IMR-90 (cell line): ENCODE data around the gene COQ4. TPM values are rescaled to one million over a fixed set of nuclear protein-coding genes. Genes with fewer than 3 reads are reported as not detected.

ENCODE experiments used
- ATAC-seq: fragments of 200-7000 bp; cut with Tn5 transposase; 2 replicates; pipeline ENCODE4 v1.9.1; 2020; ENCODE audit warnings: low read depth, mild to moderate bottlenecking, moderate library complexity
- BruUV-seq: library from RNA; stranded (reverse); fragments of 400-500 nt; replicated peaks from 2 replicates; lab custom pipeline; 2021; lab: Mats Ljungman, UMichigan
- CTCF ChIA-PET: fragments of 300-600 bp; formaldehyde crosslinking; extraction: SDS; loops from one replicate; lab custom pipeline; 2021; ENCODE audit warnings: antibody characterized with exemption; lab: Yijun Ruan, JAX
- POLR2A ChIA-PET: fragments of 300-600 bp; sonication (Branson Sonifier 250); formaldehyde crosslinking; loops from one replicate; lab custom pipeline; 2022; ENCODE audit warnings: antibody characterized with exemption; ENCODE audit not compliant: unreplicated experiment; lab: Charles Lee
- DNase-seq: peaks from one replicate; pipeline ENCODE4 v3.0.0; 2013
- H2AFZ ChIP-seq: replicated peaks from 2 replicates; pipeline ENCODE3; 2013; ENCODE audit warnings: low read length, mild to moderate bottlenecking; ENCODE audit not compliant: poor library complexity
- H2AK5ac ChIP-seq: 2 replicates; pipeline ENCODE4 v1.6.1; 2013; ENCODE audit warnings: low read depth, low read length, inconsistent platforms
- H2AK9ac ChIP-seq: replicated peaks from 2 replicates; pipeline ENCODE3; 2013; ENCODE audit warnings: mild to moderate bottlenecking, low read depth, low read length, moderate library complexity; ENCODE audit not compliant: poor library complexity
- H2BK120ac ChIP-seq: 2 replicates; pipeline ENCODE4 v1.6.1; 2013; ENCODE audit warnings: low read depth, low read length, inconsistent platforms
- H2BK15ac ChIP-seq: 3 replicates; pipeline ENCODE4 v1.6.1; 2013; ENCODE audit warnings: low read depth, low read length, inconsistent platforms
- H2BK20ac ChIP-seq: 2 replicates; pipeline ENCODE4 v1.6.1; 2013; ENCODE audit warnings: low read depth, mild to moderate bottlenecking, inconsistent platforms, low read length, moderate library complexity
- H2BK5ac ChIP-seq: 2 replicates; pipeline ENCODE4 v1.6.1; 2013; ENCODE audit warnings: mild to moderate bottlenecking, low read depth, low read length, inconsistent platforms; ENCODE audit not compliant: poor library complexity, severe bottlenecking
- H3K14ac ChIP-seq: replicated peaks from 2 replicates; pipeline ENCODE4 v1.6.1; 2013; ENCODE audit warnings: low read depth, low read length, inconsistent platforms
- H3K18ac ChIP-seq: 2 replicates; pipeline ENCODE4 v1.6.1; 2013; ENCODE audit warnings: low read depth, low read length, control low read depth
- H3K23ac ChIP-seq: 2 replicates; pipeline ENCODE4 v1.6.1; 2013; ENCODE audit warnings: low read depth, low read length, inconsistent platforms
- H3K27ac ChIP-seq: 2 replicates; pipeline ENCODE4 v1.5.1; 2013; ENCODE audit warnings: mild to moderate bottlenecking, control low read depth, low read length; ENCODE audit not compliant: insufficient read depth
- H3K27me3 ChIP-seq: 2 replicates; pipeline ENCODE4 v1.6.1; 2013; ENCODE audit warnings: low read length; ENCODE audit not compliant: control insufficient read depth, insufficient read depth
- H3K36me3 ChIP-seq: 2 replicates; pipeline ENCODE4 v1.6.1; 2013; ENCODE audit warnings: low read length, mixed read lengths; ENCODE audit not compliant: control insufficient read depth, insufficient read depth
- H3K4ac ChIP-seq: 2 replicates; pipeline ENCODE4 v1.6.1; 2013; ENCODE audit warnings: low read depth, low read length, inconsistent platforms
- H3K4me1 ChIP-seq: 2 replicates; pipeline ENCODE4 v1.6.1; 2013; ENCODE audit warnings: low read length, mixed read lengths; ENCODE audit not compliant: control insufficient read depth, insufficient read depth
- H3K4me2 ChIP-seq: 2 replicates; pipeline ENCODE4 v1.6.1; 2013; ENCODE audit warnings: low read depth, mild to moderate bottlenecking, control low read depth, low read length, moderate library complexity
- H3K4me3 ChIP-seq: 2 replicates; pipeline ENCODE4 v1.5.1; 2013; ENCODE audit warnings: low read depth, mild to moderate bottlenecking, control low read depth, low read length, moderate library complexity; ENCODE audit not compliant: insufficient read depth
- H3K56ac ChIP-seq: 2 replicates; pipeline ENCODE4 v1.6.1; 2013; ENCODE audit warnings: low read length, inconsistent platforms; ENCODE audit not compliant: insufficient read depth; ENCODE audit errors: extremely low read depth
- H3K79me1 ChIP-seq, 2 experiments: 2 replicates each; pipeline ENCODE4 v1.6.1; 2013; ENCODE audit warnings: low read length in 2 of 2, inconsistent platforms in 1 of 2, low read depth in 1 of 2
- H3K9ac ChIP-seq: 2 replicates; pipeline ENCODE4 v1.6.1; 2013; ENCODE audit warnings: low read depth, low read length, control low read depth
- H3K9me1 ChIP-seq: 2 replicates; pipeline ENCODE4 v1.6.1; 2013; ENCODE audit warnings: low read length, inconsistent platforms; ENCODE audit not compliant: insufficient read depth
- H3K9me3 ChIP-seq: 2 replicates; pipeline ENCODE4 v1.6.1; 2013; ENCODE audit warnings: low read length; ENCODE audit not compliant: control insufficient read depth, insufficient read depth
- H4K20me1 ChIP-seq: 2 replicates; pipeline ENCODE4 v1.6.1; 2013; ENCODE audit warnings: low read length, inconsistent platforms; ENCODE audit not compliant: insufficient read depth
- H4K5ac ChIP-seq: 2 replicates; pipeline ENCODE4 v1.6.1; 2013; ENCODE audit warnings: mild to moderate bottlenecking, low read depth, low read length, control low read depth
- H4K8ac ChIP-seq, 2 experiments: 2 replicates each; pipeline ENCODE4 v1.6.1; 2013; ENCODE audit warnings: low read depth in 2 of 2, low read length in 2 of 2, control low read depth in 1 of 2, inconsistent platforms in 1 of 2
- H4K91ac ChIP-seq: 2 replicates; pipeline ENCODE4 v1.6.1; 2013; ENCODE audit warnings: low read depth, low read length, inconsistent platforms; ENCODE audit not compliant: insufficient read depth
- CEBPB ChIP-seq: IDR thresholded peaks from 2 replicates; pipeline ENCODE4 v1.6.1; 2012; ENCODE audit warnings: low read depth, low read length, improper control_type of control experiment
- MAFK ChIP-seq: IDR thresholded peaks from 2 replicates; pipeline ENCODE4 v1.6.1; 2012; ENCODE audit warnings: low read depth, low read length, improper control_type of control experiment
- MAZ ChIP-seq: IDR thresholded peaks from 2 replicates; pipeline ENCODE4 v1.6.1; 2012; ENCODE audit warnings: low read depth, mild to moderate bottlenecking, low read length, improper control_type of control experiment, moderate library complexity, borderline replicate concordance
- MXI1 ChIP-seq: IDR thresholded peaks from 2 replicates; pipeline ENCODE4 v1.6.1; 2012; ENCODE audit warnings: low read depth, mild to moderate bottlenecking, low read length, moderate library complexity, borderline replicate concordance
- POLR2A ChIP-seq: IDR thresholded peaks from 2 replicates; pipeline ENCODE4 v1.6.1; 2012; ENCODE audit warnings: mild to moderate bottlenecking, low read depth, low read length
- RFX5 ChIP-seq: IDR thresholded peaks from 2 replicates; pipeline ENCODE4 v1.8.0; 2012; ENCODE audit warnings: low read depth, mild to moderate bottlenecking, low read length, moderate library complexity
- SMC3 ChIP-seq: fragments of 150-350 bp; IDR thresholded peaks from 2 replicates; pipeline ENCODE4 v1.6.1; 2016; ENCODE audit warnings: low read depth, mild to moderate bottlenecking, antibody characterized with exemption, low read length, moderate library complexity
- WGBS, 2 experiments: methylation state at CpG; one replicate each; pipeline versions ENCODE4 v1.1.5 to v1.1.7; 2013; ENCODE audit warnings: missing lambda C conversion rate in 2 of 2; ENCODE audit not compliant: insufficient read length in 1 of 2; ENCODE audit errors: extremely low coverage in 2 of 2; 5-methylcytosine and 5-hydroxymethylcytosine counted together
- dilution Hi-C: fragments of 300-500 bp; cut with HindIII; formaldehyde crosslinking; loops from one replicate; pipeline ENCODE4 v1.14.3; 2018; ENCODE audit warnings: low sequenced_read_pairs; ENCODE audit not compliant: unreplicated experiment
- in situ Hi-C: fragments of 300-500 bp; cut with MboI; formaldehyde crosslinking; loops from 3 replicates; pipeline ENCODE4 v1.14.3; 2019; ENCODE audit warnings: low sequenced_read_pairs, inconsistent platforms, mixed read lengths
- intact Hi-C: fragments of 100-400 bp; cut with micrococcal nuclease; formaldehyde crosslinking; loops from 2 replicates; pipeline ENCODE4 v1.10.0; 2022
- polyA plus RNA-seq, 3 experiments: library from polyadenylated mRNA; depleted of rRNA; stranded (reverse); fragments of >200 nt; gene quantifications; 2 replicates each; pipeline ENCODE4 v1.2.3, GENCODE V29; 2012; ENCODE audit warnings: low replicate concordance in 1 of 3
- total RNA-seq: library from RNA; depleted of rRNA; stranded (reverse); fragments of >200 nt; gene quantifications from 2 replicates; pipeline ENCODE4 v1.2.3, GENCODE V29; 2012
- TF ChIP-seq, protein P1 (sequence below): fragments of 150-350 bp; IDR thresholded peaks from 2 replicates; pipeline ENCODE4 v1.6.1; 2017; ENCODE audit warnings: mild to moderate bottlenecking, antibody characterized with exemption, low read length, low read depth

COQ4 gene
- total and polyA plus RNA-seq, 2 of the 4 experiments (the other 2 are of a cell fraction), result 20.1 to 41.4 TPM

DNA sequence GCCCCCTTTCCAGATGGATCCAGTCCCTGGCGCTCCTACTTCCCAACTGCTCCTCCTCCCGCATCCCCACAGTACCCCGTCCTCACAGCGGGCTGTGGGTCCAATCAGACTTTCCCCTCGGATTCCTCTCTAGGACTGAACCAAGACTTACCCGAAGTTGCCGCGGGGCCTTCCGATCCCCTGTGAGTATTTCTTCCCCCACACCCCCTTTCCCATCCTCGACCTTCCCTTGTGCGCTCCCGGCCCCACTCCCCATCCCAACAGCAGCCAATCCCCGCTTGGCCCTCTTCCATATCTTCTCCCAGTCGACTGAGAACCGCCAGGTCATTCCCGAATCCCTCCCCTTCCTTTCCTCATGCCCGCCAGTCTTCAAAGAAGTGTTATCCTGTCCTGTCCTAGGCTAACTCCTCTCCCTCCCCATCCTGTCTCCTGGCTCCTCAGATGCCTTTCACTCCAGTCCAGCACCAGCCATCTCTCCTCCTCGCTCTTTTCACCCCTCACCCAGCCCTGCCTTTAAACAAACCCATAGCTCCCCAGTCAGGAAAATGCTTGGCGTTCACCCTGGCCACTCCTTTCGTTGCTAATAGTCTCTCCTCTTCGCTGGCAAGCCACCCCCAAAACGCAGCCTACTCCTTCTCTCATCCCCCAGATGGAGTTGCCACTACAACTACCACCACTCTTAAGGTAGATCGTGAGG is 45.9 kb upstream of the COQ4 start:
- in situ Hi-C loops, result no loop called here
- peak overlapping the region; percentile 36 for H3K56ac ChIP-seq
- intact Hi-C loops, result no loop called here
- BruUV-seq, result TSS peak; percentile 54
- H3K14ac ChIP-seq, result peak overlapping the region; percentile 80
- peaks cover 16% of the 10 kb centered on the region; the same call in 1 of the 2 replicates for H4K20me1 ChIP-seq
- ChIA-PET POLR2A (interaction anchor here (0.5 kb wide), 1 partner anchor 73 kb away, joined by 3 read pairs; no protein-coding TSS in a partner anchor), CTCF (no interaction called here)
- peak overlapping the region; percentile 63 for H4K91ac ChIP-seq
- H3K36me3 ChIP-seq, result peaks cover 10% of the 10 kb centered on the region
- H3K4me3 ChIP-seq, result peak overlapping the region; percentile 68
- DNase-seq, result peak; percentile 34
- H3K18ac ChIP-seq, result peak overlapping the region; percentile 24
- H2BK5ac ChIP-seq, result peak overlapping the region; percentile 36
- H3K9me1 ChIP-seq, result peaks cover 7% of the 10 kb centered on the region
- no peak overlapping the region for H2BK120ac ChIP-seq
- H3K23ac ChIP-seq, result peak overlapping the region; percentile 81
- no peak overlapping the region for H2BK20ac ChIP-seq
- peak overlapping the region; percentile 83 for H3K4ac ChIP-seq
- H4K8ac ChIP-seq, result peak overlapping the region; percentile 48 to 74; a peak in 3 of 4 replicates
- H2BK15ac ChIP-seq, result peak overlapping the region; percentile 33; the same call in 1 of the 3 replicates
- peaks cover 7% of the 10 kb centered on the region for H3K4me1 ChIP-seq
- peak overlapping the region; percentile 96 for H3K4me2 ChIP-seq
- H2AFZ ChIP-seq, result peak overlapping the region; percentile 88
- H2AK9ac ChIP-seq, result peak overlapping the region; percentile 93
- H4K5ac ChIP-seq, result peak overlapping the region; percentile 47; the same call in 1 of the 2 replicates
- no peaks in the 10 kb centered on the region for H3K27me3 ChIP-seq
- TF ChIP-seq MXI1 (no peak), MAFK (no peak), RFX5 (no peak), MAZ (no peak), POLR2A (no peak), SMC3 (no peak), CEBPB (no peak)
- TF ChIP-seq, protein P1, sequence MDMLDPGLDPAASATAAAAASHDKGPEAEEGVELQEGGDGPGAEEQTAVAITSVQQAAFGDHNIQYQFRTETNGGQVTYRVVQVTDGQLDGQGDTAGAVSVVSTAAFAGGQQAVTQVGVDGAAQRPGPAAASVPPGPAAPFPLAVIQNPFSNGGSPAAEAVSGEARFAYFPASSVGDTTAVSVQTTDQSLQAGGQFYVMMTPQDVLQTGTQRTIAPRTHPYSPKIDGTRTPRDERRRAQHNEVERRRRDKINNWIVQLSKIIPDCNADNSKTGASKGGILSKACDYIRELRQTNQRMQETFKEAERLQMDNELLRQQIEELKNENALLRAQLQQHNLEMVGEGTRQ, result no peak
- H2AK5ac ChIP-seq, result peak overlapping the region; percentile 60
- H3K27ac ChIP-seq, result peak overlapping the region; percentile 63
- dilution Hi-C loops, result no loop called here
- WGBS, 2 experiments, result 1% methylated on average over 15 of the region's 23 CpGs; no CpG with 5 or more reads in 1 of the 2 experiments
- no peaks in the 10 kb centered on the region for H3K9me3 ChIP-seq
- peaks cover 27 to 63% of the 10 kb centered on the region in 2 experiments for H3K79me1 ChIP-seq
- peak; percentile 41 for ATAC-seq
- H3K9ac ChIP-seq, result peak overlapping the region; percentile 77
